Activated CD4-positive, alpha-beta memory T cell treated with anti-CD3 and anti-CD28 coated beads, Interleukin-2, amount 10 ng/mL, durations not matched to agents 7 days and 5 days (primary cell): Measurements from ENCODE around the gene ITGB3. TPM values are rescaled to one million over a fixed set of nuclear protein-coding genes. Genes with fewer than 3 reads are reported as not detected.

Experiments used
- CTCF ChIA-PET: fragments of 350-600 bp; sonication (Branson Sonifier 250); formaldehyde crosslinking; loops from one replicate; lab custom pipeline; 2021; ENCODE audit warnings: antibody characterized with exemption, inconsistent platforms; lab: Charles Lee
- POLR2A ChIA-PET: fragments of 350-600 bp; sonication (Branson Sonifier 250); formaldehyde crosslinking; loops from one replicate; lab custom pipeline; 2021; ENCODE audit warnings: antibody characterized with exemption; lab: Charles Lee
- DNase-seq: peaks from one replicate; pipeline ENCODE4 v3.0.0-alpha.2; 2020
- H3K27ac Mint-ChIP-seq: one replicate; pipeline ENCODE4 v1.8.0; 2021; ENCODE audit warnings: mild to moderate bottlenecking, mixed read lengths
- H3K27me3 Mint-ChIP-seq: one replicate; pipeline ENCODE4 v1.8.0; 2021; ENCODE audit warnings: mixed read lengths
- H3K36me3 Mint-ChIP-seq: one replicate; pipeline ENCODE4 v1.8.0; 2021; ENCODE audit warnings: low read depth, mixed read lengths
- H3K4me1 Mint-ChIP-seq: one replicate; pipeline ENCODE4 v1.8.0; 2021; ENCODE audit warnings: mixed read lengths
- H3K4me3 Mint-ChIP-seq: one replicate; pipeline ENCODE4 v1.8.0; 2021; ENCODE audit warnings: mild to moderate bottlenecking, mixed read lengths
- H3K9me3 Mint-ChIP-seq: one replicate; pipeline ENCODE4 v1.8.0; 2021; ENCODE audit warnings: mixed read lengths
- total RNA-seq, 2 experiments: library from RNA; stranded (reverse); gene quantifications; one replicate each; pipeline ENCODE4 v1.2.3, GENCODE V29; 2021

ITGB3 gene
- total RNA-seq, 2 experiments from 2014 or later, result 1.9 to 2.2 TPM

- Mint-ChIP-seq H3K4me3 (peak within 1 kb of the TSS; percentile 98), H3K27ac (peak within 1 kb of the TSS; percentile 89), H3K4me1 (peaks cover 22% of the 10 kb centered on the region), H3K36me3 (no peaks in the 10 kb centered on the region), H3K9me3 (no peaks in the 10 kb centered on the region), H3K27me3 (peaks cover 19% of the 10 kb centered on the region)
- ChIA-PET CTCF (interaction anchor here (1.0 to 1.8 kb wide), 3 partner anchors 8 to 295 kb away, joined by 3 to 5 read pairs (median 3); no protein-coding TSS in a partner anchor), POLR2A (interaction anchor here (0.6 to 1.4 kb wide), 4 partner anchors 10 to 326 kb away, joined by 3 to 6 read pairs (median 4); partner anchors contain the start of genes CDC27 and KPNB1)
- peak; percentile 77 for DNase-seq
These were observed 70.0 kb downstream of the ITGB3 start, which contains the start of gene EFCAB13 for GRCh38 chr17:47323382-47324223. TSS of gene EFCAB13 (plus strand) at chr17:47323955. CDS start at chr17:47328354, 4,399 bp downstream.

GRCh38 chr17:47324224-47325020 lies 70.8 kb downstream of the ITGB3 start:
- Mint-ChIP-seq H3K4me1 (peaks cover 22% of the 10 kb centered on the region), H3K4me3 (peak overlapping the region; percentile 98), H3K36me3 (no peaks in the 10 kb centered on the region), H3K27me3 (peaks cover 19% of the 10 kb centered on the region), H3K9me3 (no peaks in the 10 kb centered on the region), H3K27ac (peak overlapping the region; percentile 89)
- peak; percentile 68 for DNase-seq
- ChIA-PET POLR2A (interaction anchor here (0.6 to 1.4 kb wide), 4 partner anchors 78 to 325 kb away, joined by 3 to 6 read pairs (median 4); partner anchors contain the start of genes CDC27 and KPNB1), CTCF (interaction anchor here (1.0 to 1.8 kb wide), 3 partner anchors 9 to 294 kb away, joined by 3 to 5 read pairs (median 3); no protein-coding TSS in a partner anchor)

- ChIA-PET POLR2A (interaction anchor here (0.9 to 1.4 kb wide), 2 partner anchors 167 to 324 kb away, joined by 3 to 6 read pairs; partner anchors contain the start of gene KPNB1), CTCF (interaction anchor here (1.8 kb wide), 1 partner anchor 10 kb away, joined by 5 read pairs; no protein-coding TSS in a partner anchor)
- H3K36me3 Mint-ChIP-seq, result no peaks in the 10 kb centered on the region
- H3K9me3 Mint-ChIP-seq, result no peaks in the 10 kb centered on the region
- H3K27me3 Mint-ChIP-seq, result peaks cover 17% of the 10 kb centered on the region
- H3K4me3 Mint-ChIP-seq, result peak overlapping the region; percentile 98
- H3K27ac Mint-ChIP-seq, result no peak overlapping the region
- peaks cover 22% of the 10 kb centered on the region for H3K4me1 Mint-ChIP-seq
- DNase-seq, result no peak
These were observed 71.5 kb downstream of the ITGB3 start for GRCh38 chr17:47325176-47325575.

GRCh38 chr17:47330548-47330947 lies 76.9 kb downstream of the ITGB3 start:
- Mint-ChIP-seq H3K4me3 (no peak overlapping the region), H3K27me3 (peaks cover 9% of the 10 kb centered on the region), H3K4me1 (peaks cover under 1% of the 10 kb centered on the region), H3K9me3 (no peaks in the 10 kb centered on the region), H3K36me3 (peaks cover 6% of the 10 kb centered on the region), H3K27ac (no peak overlapping the region)
- CTCF ChIA-PET, result interaction anchor here (2.3 kb wide), 1 partner anchor 14 kb away, joined by 5 read pairs; no protein-coding TSS in a partner anchor
- DNase-seq, result no peak
- POLR2A ChIA-PET, result no interaction called here

GRCh38 chr17:47332287-47332686 lies 78.7 kb downstream of the ITGB3 start:
- Mint-ChIP-seq H3K27ac (no peak overlapping the region), H3K4me1 (no peaks in the 10 kb centered on the region), H3K27me3 (peaks cover 9% of the 10 kb centered on the region), H3K36me3 (peaks cover 6% of the 10 kb centered on the region), H3K9me3 (no peaks in the 10 kb centered on the region), H3K4me3 (no peak overlapping the region)
- POLR2A ChIA-PET, result no interaction called here
- DNase-seq, result no peak
- CTCF ChIA-PET, result interaction anchor here (1.0 to 2.3 kb wide), 2 partner anchors 16 to 103 kb away, joined by 3 to 5 read pairs; no protein-coding TSS in a partner anchor

GRCh38 chr17:47335101-47335936 lies 81.7 kb downstream of the ITGB3 start:
- no peaks in the 10 kb centered on the region for H3K4me1 Mint-ChIP-seq
- no peaks in the 10 kb centered on the region for H3K9me3 Mint-ChIP-seq
- H3K27ac Mint-ChIP-seq, result no peak overlapping the region
- H3K27me3 Mint-ChIP-seq, result peaks cover 8% of the 10 kb centered on the region
- ChIA-PET CTCF (interaction anchor here (1.1 to 1.3 kb wide), 2 partner anchors 20 to 106 kb away, joined by 3 to 4 read pairs; no protein-coding TSS in a partner anchor), POLR2A (no interaction called here)
- peaks cover 6% of the 10 kb centered on the region for H3K36me3 Mint-ChIP-seq
- DNase-seq, result no peak
- no peak overlapping the region for H3K4me3 Mint-ChIP-seq

GRCh38 chr17:47338026-47338425 lies 84.4 kb downstream of the ITGB3 start:
- Mint-ChIP-seq H3K4me1 (no peaks in the 10 kb centered on the region), H3K9me3 (no peaks in the 10 kb centered on the region), H3K27me3 (peaks cover 7% of the 10 kb centered on the region), H3K27ac (no peak overlapping the region), H3K36me3 (peaks cover 3% of the 10 kb centered on the region), H3K4me3 (no peak overlapping the region)
- ChIA-PET CTCF (no interaction called here), POLR2A (no interaction called here)
- DNase-seq, result no peak

GRCh38 chr17:47352848-47353247 lies 99.2 kb downstream of the ITGB3 start:
- no peak for DNase-seq
- no peaks in the 10 kb centered on the region for H3K9me3 Mint-ChIP-seq
- ChIA-PET CTCF (no interaction called here), POLR2A (no interaction called here)
- H3K4me3 Mint-ChIP-seq, result no peak overlapping the region
- no peaks in the 10 kb centered on the region for H3K27me3 Mint-ChIP-seq
- no peak overlapping the region for H3K27ac Mint-ChIP-seq
- peaks cover 2% of the 10 kb centered on the region for H3K36me3 Mint-ChIP-seq
- H3K4me1 Mint-ChIP-seq, result peaks cover 4% of the 10 kb centered on the region

GRCh38 chr17:47358652-47359051 lies 105.0 kb downstream of the ITGB3 start:
- Mint-ChIP-seq H3K36me3 (peaks cover 2% of the 10 kb centered on the region), H3K4me3 (no peak overlapping the region), H3K4me1 (peaks cover 2% of the 10 kb centered on the region), H3K27ac (no peak overlapping the region), H3K27me3 (no peaks in the 10 kb centered on the region), H3K9me3 (no peaks in the 10 kb centered on the region)
- ChIA-PET POLR2A (no interaction called here), CTCF (interaction anchor here (0.7 kb wide), 1 partner anchor 42 kb away, joined by 3 read pairs; no protein-coding TSS in a partner anchor)
- no peak for DNase-seq
